Uterus (tissue), 2 donors: Measurements from ENCODE around the gene GRIN2A.

Experiments used
- CTCF ChIP-seq, 4 experiments: fragments of 200-600 bp in 2 of 4; fragments of 450-650 bp in 2 of 4; sonication (generic) in 2 of 4; IDR thresholded peaks; one replicate each; pipeline ENCODE4 v1.5.1; 2016 to 2019; ENCODE audit warnings: antibody characterized with exemption in 4 of 4, mild to moderate bottlenecking in 2 of 4, moderate library complexity in 1 of 4
- POLR2A ChIP-seq, 2 donors: fragments of 450-650 bp; IDR thresholded peaks; one replicate each; pipeline ENCODE4 v1.6.1; 2016; ENCODE audit warnings: antibody characterized with exemption in 2 of 2, mild to moderate bottlenecking in 1 of 2, moderate library complexity in 1 of 2

- no peak for TF ChIP-seq POLR2A (IDR thresholded peaks at IDR 0.05)
- no peak for TF ChIP-seq CTCF (IDR thresholded peaks at IDR 0.05)
These were observed 186.0 kb downstream of the GRIN2A start for GRCh38 chr16:9996221-9996620.
